ENCODE results near the gene CFAP90. TPM values are rescaled to one million over a fixed set of nuclear protein-coding genes. Genes with fewer than 3 reads are reported as not detected.

The CFAP90 gene
- total RNA-seq, 1 donor from 2014 or later, result not detected

GRCh38 chr5:7803937-7804336 lies 47.0 kb downstream of the CFAP90 start:
- H3K4me3 ChIP-seq (ENCODE audit: low read depth, low read length), result no peak overlapping the region
- DNase-seq (ENCODE audit: low read depth), result no peak
- no peak for TF ChIP-seq CTCF (conservative IDR thresholded peaks at IDR 0.05; ENCODE audit: low read depth, low read length)

GRCh38 chr5:7802855-7803254 lies 48.1 kb downstream of the CFAP90 start:
- no peak for DNase-seq (ENCODE audit: low read depth)
- no peak for TF ChIP-seq CTCF (conservative IDR thresholded peaks at IDR 0.05; ENCODE audit: low read depth, low read length)
- no peak overlapping the region for H3K4me3 ChIP-seq (ENCODE audit: low read depth, low read length)

GRCh38 chr5:7801891-7802614 lies 48.9 kb downstream of the CFAP90 start:
- TF ChIP-seq CTCF (conservative IDR thresholded peaks at IDR 0.05; ENCODE audit: low read depth, low read length), result no peak
- H3K4me3 ChIP-seq (ENCODE audit: low read depth, low read length), result no peak overlapping the region
- no peak for DNase-seq (ENCODE audit: low read depth)

- TF ChIP-seq CTCF (conservative IDR thresholded peaks at IDR 0.05; ENCODE audit: low read depth, low read length), result no peak
- H3K4me3 ChIP-seq (ENCODE audit: low read depth, low read length), result no peak overlapping the region
- DNase-seq (ENCODE audit: low read depth), result no peak
These were observed 55.6 kb downstream of the CFAP90 start for GRCh38 chr5:7795306-7795705.

GRCh38 chr5:7794823-7795222 lies 56.1 kb downstream of the CFAP90 start:
- TF ChIP-seq CTCF (conservative IDR thresholded peaks at IDR 0.05; ENCODE audit: low read depth, low read length), result no peak
- no peak overlapping the region for H3K4me3 ChIP-seq (ENCODE audit: low read depth, low read length)
- DNase-seq (ENCODE audit: low read depth), result no peak

GRCh38 chr5:7794311-7794710 lies 56.6 kb downstream of the CFAP90 start:
- DNase-seq (ENCODE audit: low read depth), result no peak
- TF ChIP-seq CTCF (conservative IDR thresholded peaks at IDR 0.05; ENCODE audit: low read depth, low read length), result no peak
- H3K4me3 ChIP-seq (ENCODE audit: low read depth, low read length), result no peak overlapping the region

GRCh38 chr5:7793895-7794294 lies 57.0 kb downstream of the CFAP90 start:
- no peak for DNase-seq (ENCODE audit: low read depth)
- TF ChIP-seq CTCF (conservative IDR thresholded peaks at IDR 0.05; ENCODE audit: low read depth, low read length), result no peak
- no peak overlapping the region for H3K4me3 ChIP-seq (ENCODE audit: low read depth, low read length)

All from epithelial cell of proximal tubule (primary cell).